NCI-H446 treated with DMSO at 0.1 percent for 48 hours (cell line): ENCODE data around the gene SEMA3E.
"Not testable (repeated sequence)": the region's sequence is repeated elsewhere in the genome, so short reads cannot be mapped to it uniquely, and the experiment has no call there.

ENCODE experiments used
- DNase-seq: peaks from one replicate; lab custom pipeline; 2025; lab: John Stamatoyannopoulos, UW

SEMA3E gene

DNA sequence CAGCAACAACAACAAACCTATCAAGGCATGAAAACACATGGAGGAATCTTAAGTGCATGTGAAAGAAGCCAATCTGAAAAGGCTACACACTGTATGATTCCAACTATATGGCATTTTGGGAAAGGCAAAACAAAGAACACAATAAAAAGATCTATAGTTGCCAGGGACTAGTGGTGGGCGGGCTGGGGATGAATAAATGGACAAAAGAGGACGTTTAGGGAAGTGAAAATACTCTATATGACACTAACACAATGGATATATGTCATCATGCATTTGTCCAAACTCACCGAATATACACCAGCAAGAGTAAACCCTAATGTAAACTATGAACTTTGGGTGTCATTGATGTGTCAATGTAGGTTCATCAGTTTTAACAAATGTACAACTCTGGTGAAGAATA is 89.1 kb downstream of the SEMA3E start:
- no peak for DNase-seq

DNA sequence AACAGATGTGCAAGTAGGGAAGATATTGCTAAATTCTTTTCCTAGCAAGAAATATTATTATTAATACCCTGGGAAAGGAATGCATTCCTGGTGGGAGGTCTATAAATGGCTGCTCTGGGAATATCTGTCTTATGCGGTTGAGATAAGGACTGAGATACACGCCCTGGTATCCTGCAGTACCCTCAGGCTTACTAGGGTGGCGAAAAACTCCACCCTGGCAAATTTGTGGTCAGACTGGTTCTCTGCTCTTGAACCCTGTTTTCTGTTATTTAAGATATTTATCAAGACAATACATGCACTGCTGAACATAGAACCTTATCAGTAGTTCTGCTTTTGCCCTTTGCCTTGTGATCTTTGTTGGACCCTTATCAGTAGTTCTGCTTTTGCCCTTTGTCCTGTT is 96.4 kb downstream of the SEMA3E start:
- DNase-seq, result not testable (repeated sequence)

DNA sequence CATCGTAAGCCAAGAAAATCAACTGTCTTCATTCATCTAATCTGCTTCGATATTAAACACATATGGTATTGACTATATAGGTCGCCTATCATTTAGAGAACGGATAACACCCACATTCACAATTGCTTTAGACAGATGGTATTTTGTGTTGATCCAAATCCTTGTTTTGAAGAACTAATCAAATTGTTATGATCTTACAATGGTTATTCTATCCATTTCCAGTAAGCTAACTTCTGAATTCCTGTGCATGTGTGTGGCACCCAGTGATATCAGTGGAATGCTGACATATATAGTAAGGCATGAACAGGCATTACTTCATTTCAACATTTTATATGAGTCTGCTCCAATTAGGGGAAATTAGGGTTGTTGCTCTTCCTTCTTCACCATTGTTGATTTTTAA is 98.8 kb downstream of the SEMA3E start:
- no peak for DNase-seq

DNA sequence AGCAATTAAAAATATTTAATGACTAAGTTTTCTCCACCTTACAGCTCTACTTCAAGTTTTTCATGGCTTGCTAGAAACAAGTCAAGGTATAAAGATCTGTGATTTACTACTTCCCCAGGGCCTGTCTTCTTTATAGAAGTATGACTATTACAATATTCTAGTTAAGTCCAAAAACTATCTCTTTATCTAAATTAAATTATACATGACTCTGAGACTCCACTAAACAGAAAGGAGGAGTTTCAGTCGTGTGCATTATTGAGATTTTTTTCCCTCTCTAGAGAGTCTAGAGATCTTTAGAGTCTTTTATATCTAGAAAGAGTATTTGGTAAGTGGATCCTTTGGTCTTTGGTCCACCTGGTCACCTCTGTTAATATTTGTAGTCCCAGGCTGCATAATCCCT is 100.7 kb downstream of the SEMA3E start:
- no peak for DNase-seq

DNA sequence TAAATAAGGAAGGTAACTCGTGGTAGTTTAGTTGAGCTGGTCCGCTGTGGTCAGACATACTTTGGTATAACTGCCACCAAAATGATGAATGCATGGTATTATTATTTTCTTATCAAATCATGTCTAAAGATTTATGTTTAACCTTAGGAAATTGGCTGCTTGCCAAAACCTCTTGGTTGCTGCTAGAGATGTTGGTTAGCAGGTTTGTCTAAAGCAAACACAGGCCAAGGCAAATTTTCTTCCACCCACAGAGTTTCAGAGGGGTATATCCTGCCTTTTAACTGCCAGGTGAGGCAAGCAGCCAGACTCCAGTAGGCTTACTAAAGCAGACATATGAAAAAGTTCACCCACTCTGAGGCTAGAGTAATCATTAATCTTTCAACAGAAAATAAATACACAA is 101.4 kb downstream of the SEMA3E start:
- peak; percentile 46 for DNase-seq

DNA sequence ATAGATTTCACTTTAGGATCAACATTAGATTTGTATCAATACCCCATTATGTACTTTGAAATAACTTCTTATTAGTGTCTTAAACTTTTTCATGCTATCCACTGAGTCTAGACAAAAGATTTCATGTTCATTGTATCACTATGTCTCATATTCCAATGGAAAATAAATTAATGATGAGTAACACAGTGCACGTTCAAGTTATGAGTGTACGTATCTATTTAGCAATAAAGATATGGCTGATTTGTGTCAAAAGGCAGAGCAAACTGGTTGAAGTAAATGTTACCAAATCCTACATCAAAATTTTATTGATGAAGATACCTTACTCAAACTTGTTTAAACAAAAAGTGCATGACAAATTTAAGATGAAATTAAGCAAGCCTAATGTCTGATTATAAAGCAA is 102.4 kb downstream of the SEMA3E start:
- no peak for DNase-seq

DNA sequence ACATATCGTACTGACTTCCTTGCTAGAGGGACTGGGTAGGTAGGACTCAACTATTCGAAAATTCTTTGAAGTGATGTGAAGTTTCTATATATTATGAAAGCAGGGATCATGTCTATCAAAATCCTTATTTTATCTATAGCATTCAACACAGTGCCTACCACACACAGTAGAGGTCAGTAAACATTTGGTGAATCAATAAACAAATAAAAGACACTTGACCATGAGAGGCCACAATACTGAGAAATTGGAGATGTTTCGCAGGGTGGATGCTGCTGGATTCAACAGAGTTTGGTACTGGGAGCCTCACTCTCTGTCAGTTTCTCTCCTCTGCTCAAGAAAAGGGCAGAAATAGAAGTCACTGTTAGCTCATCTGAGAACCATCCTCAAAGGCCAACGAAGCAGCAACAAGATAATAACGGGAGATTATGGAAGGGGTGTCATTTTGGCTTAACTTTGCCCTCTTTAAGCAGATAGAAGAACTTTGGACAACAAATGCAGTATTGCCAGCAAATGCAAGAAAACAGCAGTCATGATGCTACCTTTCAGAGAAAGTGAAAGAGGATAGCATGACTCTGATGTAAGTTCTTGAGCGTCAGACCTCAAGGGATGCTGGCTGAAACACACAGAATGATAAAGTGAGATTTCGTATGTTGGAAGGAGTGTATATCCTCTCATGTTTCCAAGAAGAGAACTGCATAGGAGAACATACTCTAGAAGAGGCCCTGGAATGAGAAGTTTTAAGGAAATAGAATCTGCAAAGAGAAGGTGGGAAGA is 107.6 kb downstream of the SEMA3E start:
- no peak for DNase-seq

DNA sequence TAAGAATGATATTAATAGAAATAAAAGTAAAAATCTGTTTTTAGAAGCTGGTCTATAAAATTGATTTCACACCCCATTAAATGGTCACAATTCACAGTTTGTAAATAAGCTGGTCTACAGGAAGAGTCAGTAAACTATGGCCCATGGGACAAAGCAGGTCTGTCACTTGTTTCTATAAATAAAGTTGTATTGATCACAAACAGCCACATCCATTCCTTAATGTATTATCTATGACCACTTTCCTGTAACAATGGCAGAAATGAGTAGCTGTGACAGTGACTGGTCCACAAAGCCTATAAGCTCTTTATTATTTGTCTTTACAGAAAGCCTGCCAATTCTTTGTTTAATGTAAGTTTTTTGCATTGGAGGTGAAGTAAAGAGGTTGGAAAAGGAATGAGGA is 114.5 kb downstream of the SEMA3E start:
- no peak for DNase-seq

DNA sequence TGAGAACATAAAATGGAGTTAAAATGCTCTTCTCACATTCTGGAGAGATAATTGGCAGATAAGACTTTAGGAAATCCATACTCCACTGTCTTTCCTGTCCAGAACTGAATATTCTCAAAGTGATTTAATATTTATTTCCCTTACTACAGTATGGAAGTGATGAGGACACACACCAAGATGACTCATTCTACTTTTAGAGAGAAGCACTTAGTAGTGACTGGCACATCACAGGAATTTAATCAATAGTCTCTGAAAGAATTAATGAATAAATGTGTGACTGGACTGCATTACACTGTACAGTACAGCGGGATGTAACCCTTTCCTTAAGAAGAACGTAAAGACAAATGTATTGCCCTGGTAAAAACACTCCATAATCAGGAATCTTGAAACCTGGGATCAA is 116.7 kb downstream of the SEMA3E start:
- DNase-seq, result no peak

DNA sequence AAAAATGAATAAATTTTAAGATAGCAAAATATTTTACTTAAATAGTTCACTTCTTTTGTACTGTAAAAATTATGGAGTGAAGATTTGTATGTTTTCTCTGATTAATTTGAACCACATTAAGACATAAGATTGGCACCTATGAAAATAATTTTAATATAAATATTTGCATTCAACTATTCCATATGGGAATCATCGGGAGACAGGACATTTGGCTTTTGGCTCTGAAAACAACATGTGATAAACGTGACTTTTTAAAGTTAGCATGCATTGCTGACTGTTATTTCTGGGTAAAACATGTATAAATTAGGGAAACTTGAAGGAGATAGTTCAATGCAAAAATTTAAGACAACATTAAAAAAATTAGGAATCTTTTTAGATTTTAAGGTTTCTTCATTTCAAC is 117.2 kb downstream of the SEMA3E start:
- DNase-seq, result no peak

DNA sequence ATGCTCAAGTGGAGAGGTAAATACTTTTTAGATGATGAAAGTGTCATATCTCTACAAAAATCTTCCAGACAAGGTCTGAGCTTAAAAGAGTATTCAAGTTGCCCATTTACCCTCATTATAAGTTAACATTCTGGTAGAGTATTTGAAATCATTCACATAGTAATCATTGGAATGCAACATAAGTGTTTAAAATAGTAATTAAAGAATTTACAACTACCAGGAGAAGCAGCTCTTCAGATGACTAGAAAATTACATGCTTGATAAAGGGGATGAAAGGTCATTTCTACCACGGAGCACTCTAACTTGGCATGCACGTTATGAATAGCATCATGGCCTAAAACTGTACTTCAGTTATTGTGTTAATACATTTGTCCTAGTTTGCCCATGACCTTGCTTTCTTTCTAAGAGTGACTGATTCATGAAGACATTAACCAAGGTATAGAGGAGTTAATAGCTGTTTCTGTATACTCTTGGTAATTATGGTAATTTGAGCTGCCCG is 120.0 kb downstream of the SEMA3E start:
- no peak for DNase-seq

DNA sequence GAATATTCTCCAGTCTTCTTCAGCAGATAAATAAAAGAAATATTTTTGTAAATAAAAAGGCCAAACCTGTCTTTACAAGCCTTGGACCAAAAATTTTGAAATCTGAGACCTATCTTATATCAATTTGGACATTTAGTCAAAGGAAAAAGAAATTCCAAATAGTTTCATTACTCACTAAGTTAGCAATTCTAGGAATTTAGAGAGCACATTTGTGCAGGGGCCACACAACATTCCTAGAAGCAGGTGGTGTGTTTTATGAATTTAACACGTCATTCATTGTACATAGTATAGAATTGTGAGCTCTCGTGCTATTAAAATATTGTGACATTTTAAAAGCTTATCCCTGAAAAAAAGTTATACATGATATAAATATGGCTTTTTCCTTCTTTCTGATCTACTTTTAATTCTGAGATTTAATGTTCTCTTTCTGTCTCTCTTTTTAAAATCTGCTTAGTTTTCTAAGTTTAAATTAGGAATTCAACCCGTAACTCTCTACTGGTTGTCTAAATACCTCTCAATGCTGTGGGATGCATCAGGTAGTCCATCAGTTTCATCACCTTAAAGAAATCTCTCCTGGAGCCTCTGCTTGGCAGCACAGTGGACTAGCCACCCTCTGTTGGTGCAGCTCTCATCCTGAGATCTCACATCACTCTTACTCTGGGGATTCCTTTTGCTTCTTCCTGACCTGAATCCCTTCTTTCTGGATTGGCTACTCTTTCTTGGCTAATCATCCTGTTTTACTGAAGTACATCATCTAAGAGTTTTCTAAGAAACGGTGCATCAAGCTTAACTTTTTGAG is 124.5 kb downstream of the SEMA3E start:
- DNase-seq, result no peak

DNA sequence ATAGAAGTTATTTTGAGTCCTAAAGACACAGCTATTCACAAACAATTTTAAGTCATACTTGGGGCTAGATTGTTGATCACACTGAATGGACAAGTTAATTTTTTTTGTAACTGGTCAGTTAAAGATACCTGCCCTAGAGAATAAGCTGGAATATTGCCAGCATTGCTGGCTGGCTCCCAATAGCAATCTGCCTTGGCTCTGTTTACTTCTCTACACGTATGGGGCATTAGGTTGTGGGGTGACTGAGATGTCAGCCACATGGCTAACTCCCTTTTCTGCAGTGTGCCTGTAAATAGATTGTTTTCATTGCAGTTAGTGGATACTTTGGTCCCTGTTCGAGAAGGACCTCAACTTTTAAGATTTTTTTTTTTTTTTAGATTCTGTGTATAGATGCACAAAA is 128.2 kb downstream of the SEMA3E start:
- no peak for DNase-seq

DNA sequence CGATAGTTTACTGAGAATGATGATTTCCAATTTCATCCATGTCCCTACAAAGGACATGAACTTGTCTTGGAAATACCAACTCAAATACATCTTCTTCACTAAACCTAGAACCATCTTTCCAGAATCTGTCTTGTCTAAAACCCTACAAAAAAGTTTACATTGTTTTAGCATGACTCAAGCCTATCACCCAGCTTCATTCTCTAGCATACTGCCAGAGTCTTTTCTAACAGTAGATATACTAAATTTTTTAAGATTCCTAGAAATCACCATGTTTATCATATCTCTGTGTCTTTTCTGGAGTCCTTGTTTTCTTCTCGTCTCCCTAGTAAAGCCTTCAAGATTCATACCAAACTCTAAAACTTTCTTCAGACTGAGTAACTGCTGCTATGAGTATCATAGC is 129.7 kb downstream of the SEMA3E start:
- no peak for DNase-seq

DNA sequence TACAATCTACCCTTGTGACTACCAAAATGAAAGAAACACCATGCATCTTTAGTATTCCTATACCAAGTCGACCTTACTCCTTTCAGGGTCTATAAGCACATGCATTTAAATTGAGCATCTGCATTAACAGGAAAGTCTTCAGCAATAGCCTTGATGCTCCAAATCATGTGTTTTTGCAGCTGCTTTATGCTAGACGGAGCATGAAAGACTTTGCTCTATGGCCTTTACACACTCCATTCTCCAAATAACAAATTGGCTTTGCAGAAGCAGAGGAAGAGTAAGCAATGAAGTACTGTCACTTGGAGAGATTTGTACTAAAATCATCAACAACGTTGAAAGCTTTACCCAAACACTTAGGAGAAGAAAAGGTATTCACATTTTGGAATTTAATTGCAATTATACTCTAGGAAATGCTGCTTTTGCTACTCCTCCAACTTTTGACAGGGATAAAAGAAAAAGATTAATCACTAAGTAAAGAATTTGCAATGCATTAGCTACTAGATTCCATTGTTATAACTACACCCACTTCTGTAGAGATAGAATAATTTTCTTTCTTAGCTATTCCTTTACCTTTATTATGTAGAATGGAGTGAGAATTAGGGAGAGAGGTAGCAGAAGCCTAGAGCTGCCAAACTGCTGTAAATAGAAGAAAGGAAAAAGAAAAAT is 131.8 kb downstream of the SEMA3E start:
- no peak for DNase-seq

DNA sequence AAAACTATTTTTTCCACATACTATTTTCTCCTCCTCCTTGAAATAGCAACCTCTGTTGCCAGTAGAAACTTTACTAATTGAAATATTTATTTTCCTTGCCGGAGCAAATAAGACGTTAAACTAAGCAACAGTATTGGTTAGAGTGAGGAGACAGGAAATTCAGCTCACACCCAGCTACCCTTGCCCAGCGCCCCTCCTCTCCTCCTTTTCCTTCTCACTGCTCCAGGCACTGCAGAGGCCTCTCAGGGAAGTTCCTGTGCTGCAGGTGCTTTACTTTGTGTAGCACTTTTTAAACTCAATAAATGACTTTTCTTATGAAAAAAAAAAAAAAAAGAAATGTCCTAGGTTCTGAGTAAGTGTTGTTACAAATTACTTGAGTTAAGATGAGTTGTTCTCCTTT is 134.0 kb downstream of the SEMA3E start:
- no peak for DNase-seq

DNA sequence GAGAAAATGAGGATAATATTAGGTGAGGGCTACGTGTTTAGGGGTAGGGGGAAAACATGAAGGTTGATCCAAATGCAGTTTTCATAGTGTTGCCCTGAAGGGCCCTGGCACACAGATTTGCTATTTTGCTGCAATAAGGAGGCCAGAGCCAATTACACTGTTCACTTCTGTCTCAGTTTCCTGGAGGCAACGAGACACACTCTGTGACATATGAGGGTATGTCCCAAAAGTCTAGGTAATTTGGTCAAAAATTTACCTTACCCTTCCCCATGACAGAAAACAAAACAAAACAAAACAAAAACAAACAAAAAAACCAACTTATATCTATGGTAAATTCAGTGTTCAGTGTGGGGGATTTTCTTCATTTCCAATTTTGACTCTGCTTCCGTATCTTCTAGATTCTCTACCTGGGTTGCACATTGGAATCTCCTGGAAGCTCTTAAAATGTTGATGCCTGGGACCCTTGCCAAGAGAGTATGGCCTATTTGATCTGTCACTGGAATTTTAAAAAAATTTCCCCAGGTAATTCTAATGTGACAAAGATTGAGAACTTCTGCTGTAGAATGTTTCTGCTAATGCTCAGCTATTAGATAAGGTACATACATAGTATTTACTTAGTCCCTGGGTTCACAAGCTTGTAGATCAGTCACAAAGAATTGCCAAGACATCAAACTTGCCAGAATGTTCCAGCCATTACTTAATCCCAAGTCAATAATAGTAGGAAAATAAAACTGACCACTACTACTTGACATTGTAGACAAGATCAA is 139.5 kb downstream of the SEMA3E start:
- no peak for DNase-seq

DNA sequence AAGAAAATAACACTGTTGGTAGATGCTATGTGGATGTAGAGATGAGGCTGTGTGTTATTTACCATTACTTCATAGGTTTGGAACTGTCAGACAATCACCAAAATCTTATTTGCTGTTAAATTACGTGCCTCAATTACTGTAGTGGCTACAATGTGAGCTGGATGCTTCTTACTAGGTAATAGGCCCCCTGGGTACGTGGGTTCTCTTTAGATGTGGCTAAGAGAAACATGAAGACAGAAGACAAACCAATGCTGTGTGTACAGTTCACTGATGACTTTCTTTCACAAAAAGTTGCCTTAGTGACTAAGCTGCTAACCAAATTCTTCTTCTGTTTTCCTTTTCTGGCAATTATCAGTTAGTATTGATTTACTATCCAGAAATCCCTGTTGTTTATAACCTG is 144.6 kb downstream of the SEMA3E start:
- DNase-seq, result no peak

DNA sequence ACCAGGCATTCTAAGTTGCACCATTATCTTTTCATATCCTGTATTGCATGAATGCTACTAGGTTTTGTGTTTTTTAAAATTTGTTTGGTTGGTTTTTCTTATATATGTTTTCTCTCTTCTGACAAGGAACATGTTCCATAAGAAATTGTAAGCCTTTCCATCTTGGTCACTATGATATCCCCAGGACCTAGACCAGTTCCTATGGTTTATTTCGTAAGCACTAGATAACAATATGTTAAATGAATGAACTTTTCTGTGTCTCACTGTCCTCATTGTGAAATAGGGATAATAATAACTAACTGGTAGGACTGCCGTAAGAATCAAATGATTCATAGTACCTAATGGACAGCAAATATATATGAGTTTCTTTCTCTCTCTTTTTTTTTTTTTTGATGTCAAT is 146.3 kb downstream of the SEMA3E start:
- no peak for DNase-seq

DNA sequence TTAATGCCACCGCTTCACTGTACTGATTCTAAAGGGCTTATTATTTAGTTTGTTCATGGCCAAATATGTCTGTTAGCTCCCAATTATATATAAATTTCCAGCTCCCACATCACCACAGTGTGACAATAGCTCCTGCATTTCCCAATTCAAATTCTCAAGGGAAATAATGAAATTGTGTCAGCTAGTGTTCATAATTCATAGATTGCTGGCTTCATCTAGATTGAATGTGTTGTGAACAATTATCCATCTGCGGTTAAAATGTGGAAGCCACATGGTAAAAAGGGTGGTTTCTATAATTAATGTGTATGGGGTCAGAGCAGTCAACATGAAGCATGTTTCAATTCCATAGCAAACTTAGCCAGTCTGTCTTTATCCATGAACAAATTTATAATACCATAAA is 154.3 kb downstream of the SEMA3E start:
- no peak for DNase-seq

DNA sequence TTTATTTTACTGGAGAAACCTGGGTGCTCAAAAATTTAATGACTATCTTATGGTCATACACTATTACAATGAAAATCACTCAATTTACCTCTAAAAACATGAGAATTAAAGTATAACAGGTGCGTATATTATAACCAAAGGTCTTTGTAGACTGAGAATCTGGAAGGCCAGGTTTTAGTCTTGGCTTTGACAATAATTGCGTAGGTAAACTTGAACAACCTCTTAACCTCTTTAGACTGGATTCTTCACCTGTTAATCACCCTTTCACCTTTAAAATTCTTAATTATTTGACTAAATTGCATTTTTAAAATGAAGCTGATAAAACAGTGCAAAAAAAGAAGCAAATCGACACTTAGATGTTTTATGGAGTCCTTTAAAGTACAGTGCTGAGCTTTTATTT is 156.1 kb downstream of the SEMA3E start:
- DNase-seq, result no peak

DNA sequence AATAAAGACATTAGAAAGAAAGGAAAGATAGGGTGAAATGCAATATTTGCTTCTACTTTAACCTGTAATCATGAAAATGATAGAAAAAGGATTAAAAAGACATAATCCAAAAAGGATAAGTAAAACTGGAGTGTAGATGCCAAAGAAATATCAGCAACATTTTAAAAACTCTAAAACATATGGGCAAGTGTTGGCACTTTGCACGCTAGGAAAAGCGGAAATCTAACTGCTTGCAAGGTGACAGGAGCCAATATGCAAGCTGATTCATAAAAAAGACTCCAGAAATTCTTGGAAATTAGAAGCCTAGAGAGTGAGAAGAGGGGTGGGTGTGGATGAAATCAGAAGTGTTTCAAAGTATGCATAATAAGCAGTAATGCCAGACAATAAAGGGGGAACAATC is 161.1 kb downstream of the SEMA3E start:
- no peak for DNase-seq
